HG03103 (cell line): ENCODE measurements around the gene CADPS.

Experiments used
- ATAC-seq: cut with Tn5 transposase; IDR thresholded peaks from one replicate; pipeline ENCODE4 v1.9.1; 2021; ENCODE audit warnings: low read depth; ENCODE audit not compliant: unreplicated experiment

Gene CADPS

DNA sequence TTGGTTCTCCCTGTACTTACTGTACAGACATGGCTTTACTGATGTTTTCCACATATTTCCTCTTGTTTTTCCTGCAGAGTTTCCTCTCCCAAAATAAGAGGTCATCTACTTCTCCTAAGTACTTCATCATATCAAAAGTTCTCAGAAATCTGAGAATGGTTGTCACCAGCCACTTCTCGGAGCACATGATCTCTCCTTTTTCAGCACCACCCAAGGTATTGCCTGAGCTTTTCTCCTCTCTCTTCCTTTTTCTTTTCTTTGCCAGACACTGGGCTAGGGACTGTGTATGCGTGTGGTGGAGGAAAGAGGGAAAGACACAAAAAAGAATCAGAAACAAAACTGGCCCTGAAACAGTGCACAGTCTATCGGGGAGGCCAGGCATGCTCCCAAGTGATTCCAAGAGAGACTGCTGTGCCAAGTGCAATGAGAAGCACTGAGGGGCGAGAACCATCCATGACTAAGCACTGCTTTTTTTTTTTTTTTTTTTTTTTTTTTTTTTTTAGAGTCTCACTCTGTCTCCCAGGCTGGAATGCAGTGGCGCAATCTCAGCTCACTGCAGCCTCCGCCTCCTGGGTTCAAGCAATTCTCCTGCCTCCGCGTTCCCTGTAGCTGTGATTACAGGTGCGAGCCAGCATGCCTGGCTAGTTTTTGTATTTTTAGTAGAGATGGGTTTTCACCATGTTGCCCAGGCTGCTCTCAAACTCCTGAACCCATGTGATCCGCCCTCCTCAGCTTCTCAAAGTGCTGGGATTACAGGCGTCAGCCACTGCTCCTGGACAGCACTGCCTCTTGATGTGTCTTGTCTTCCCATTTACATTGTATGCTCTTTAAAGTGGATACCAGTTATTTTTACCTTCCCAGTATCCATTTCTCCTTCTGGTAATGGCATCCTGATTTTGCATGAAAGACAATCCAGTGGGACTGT is 307.9 kb downstream of the CADPS start:
- no peak for ATAC-seq

- no peak for ATAC-seq
These were observed 309.1 kb downstream of the CADPS start for GRCh38 chr3:62566022-62566557.

DNA sequence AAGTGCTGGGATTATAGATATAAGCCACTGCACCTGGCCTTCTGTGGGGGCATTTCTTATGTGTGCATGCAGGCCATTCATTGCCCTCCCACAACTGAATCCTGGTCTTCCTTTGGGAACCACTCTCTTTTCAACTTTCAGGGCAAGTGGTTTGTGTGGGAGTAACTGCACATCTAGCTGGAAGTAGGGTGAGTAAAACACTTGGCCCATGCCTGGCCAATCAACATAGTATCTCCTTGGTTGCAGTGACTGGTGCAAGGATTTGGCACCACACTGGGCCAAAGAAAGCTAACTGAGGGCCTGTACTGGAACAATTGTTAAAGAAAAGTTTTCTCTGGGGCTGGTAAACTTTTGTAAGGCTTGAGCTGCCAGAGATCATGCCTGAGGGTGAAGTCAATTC is 312.6 kb downstream of the CADPS start:
- ATAC-seq, result no peak

DNA sequence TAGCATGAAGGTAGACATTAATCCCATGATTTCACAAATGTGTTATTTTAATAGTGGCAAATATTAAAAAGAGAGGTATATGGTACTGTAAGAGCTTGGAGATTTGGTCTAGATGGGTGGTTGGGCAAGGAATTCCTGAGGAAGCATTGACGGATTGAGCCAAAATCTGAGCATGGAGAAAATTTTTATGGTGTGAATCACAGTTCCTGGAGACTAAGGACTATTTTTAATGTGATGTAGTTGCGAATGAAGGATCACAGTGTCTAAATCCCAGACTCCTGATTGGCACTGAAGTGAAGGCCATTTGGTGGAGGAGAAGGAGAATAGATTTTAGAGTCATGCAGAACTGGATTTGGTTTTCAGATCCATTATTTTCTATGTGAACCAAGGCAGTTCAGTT is 313.2 kb downstream of the CADPS start:
- no peak for ATAC-seq

DNA sequence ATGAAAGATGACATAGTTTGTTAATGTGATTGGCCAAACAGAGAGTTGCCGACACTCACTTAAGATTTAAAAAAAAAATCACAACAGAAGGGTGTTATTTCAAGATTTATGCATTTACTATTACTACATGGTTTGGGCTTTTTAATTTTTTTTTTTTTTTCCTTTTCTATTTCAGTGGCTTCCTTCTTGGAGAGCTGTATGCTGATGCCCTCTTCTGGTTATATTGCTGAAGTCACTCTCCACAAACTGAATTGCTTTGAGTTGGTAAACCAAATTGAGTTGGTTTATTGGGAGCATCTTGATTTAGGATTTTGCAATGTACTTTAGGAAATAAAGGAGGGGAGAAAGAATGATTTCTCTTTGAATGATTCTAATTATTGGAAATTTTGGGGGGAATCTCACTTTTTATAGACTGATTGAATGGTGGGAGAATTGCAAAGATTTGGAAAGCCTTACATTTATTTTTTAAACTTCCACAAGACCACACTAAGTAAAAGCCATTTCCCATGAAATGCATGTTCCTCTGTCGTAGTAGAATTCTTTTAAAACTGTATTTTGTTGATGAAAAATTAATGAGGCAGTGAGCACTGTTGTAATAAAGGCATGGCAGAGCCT is 315.3 kb downstream of the CADPS start:
- no peak for ATAC-seq

DNA sequence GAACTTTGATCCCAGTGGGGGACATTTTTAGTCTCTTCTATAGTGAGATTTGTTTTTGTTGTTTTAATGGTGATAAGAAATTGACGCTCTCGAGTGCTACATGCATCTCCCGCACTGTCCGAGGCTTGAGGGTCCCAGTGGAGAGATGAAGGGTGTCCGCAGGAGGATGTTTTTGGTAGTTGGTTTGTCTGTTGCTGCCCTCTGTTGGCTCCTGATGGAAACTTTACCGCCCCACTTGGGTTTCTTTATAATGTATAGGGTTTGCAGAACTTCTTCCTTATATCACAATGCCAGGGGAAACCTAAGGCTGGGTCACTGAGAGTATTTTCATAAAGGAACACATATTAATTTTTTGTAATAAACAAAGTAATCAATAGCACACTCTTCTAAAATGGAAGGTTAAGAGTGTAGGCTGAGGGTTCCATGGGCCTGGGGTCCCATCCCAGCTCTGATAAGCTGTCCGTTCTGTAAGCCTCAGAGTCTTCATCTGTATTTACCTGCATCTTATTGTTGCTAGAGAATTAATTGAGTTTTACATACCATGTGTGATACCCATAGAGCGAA is 316.6 kb downstream of the CADPS start:
- no peak for ATAC-seq

DNA sequence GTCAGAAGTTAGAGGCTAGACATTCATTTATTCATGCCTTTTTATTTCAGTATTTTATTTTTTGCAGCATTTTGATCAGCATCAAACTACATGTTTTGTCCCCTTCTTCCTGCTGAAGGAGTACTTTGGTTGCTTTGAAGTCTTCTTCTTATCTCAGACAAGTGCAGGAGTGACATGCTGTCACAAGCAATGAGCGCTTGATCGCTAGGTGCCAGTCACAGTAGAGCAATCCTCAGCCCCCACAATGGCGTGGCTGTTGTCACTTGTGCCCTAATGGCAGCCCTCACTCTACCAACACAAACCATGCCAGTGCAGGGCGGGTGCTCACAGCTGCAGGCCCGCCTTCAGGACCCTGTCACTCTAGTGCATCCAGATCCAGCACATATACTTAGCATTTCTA is 317.2 kb downstream of the CADPS start:
- ATAC-seq, result no peak

GRCh38 chr3:62557450-62557849 is 317.8 kb downstream of the CADPS start:
- ATAC-seq, result no peak

DNA sequence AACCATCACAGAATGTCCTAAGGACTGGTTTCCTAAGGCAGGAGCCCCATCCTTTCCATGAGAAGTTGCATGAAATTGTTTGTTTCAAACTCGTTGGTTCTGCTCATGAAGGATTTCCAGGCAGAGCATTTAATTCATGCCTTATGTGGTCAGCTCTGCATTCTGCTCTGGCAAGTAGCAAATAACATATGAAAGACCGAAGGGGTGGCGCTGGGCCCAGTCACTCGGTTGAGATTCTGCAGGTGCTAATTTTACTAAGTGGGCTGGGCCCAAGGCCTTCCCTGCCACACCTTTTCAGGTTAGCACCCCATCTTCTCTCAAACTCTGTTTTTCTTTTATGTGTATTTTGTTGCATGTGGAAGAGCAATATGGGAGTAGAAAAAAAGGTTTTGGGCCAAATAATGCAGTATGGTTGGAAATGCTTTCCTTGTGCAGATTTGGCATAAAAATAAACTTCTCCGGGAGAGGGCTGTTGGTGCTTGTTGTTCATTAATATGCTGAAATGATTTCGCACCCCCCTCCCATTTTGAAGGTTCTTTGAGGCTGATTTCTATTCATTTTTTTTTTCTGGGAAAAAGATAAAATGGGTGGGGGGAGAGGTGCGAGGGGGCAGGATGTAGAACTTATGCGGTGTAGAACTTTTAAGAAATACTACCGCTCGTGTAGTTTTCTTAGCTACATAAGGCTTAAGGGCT is 318.9 kb downstream of the CADPS start:
- ATAC-seq, result no peak

GRCh38 chr3:62554264-62554799 is 320.9 kb downstream of the CADPS start:
- no peak for ATAC-seq

GRCh38 chr3:62553811-62554210 is 321.4 kb downstream of the CADPS start:
- no peak for ATAC-seq

DNA sequence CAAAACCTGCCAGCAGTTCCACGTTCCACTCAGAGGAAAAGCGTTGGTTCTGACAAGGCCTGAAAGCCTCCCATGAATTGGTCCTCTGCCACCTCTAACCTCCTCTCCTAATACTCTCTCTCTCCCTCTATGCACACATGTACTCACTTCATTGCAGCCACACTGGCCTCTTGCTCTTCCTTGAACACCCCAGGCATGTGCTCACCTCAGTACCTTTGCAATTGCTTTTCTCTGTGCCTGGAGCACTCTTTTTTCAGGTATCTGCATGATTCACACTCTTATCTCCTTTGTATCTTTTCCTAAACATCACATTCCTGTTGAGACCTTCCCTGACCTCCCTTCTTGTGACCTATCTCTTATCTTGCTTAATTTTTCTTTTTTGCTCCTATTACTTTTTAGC is 323.7 kb downstream of the CADPS start:
- no peak for ATAC-seq

GRCh38 chr3:62550439-62550838 is 324.8 kb downstream of the CADPS start:
- ATAC-seq, result no peak

DNA sequence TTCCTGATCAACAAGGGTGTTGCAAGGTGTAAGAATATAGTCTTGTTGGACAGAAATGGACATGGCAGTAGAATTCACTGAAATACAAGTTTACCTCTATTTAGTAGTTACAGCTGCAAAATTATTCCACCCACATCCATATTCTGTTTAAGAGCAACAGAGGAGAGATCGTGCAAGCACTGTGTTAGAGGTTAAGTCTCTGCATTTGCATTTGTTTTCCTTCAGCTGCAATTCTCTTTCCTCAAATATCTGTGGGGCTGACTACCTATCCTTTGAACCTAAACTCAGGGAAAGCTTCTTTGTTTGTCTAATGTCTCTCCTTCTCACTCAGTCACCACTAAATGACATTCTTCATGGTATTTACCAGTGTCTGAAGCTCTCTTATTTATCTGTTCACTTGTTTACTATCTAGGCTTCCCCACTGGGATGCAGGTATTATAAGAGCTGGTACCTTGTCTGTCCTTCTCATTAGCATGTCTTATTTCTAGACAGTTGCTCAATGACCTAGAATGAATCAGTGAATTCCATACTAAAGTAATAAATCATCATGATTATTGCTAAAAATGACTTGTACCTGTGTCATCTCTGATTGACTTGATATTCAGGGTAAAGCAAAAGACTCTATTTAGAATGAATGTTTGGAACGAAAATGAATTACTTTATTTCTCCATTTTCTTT is 326.5 kb downstream of the CADPS start:
- no peak for ATAC-seq

GRCh38 chr3:62546266-62546665 is 328.9 kb downstream of the CADPS start:
- no peak for ATAC-seq

DNA sequence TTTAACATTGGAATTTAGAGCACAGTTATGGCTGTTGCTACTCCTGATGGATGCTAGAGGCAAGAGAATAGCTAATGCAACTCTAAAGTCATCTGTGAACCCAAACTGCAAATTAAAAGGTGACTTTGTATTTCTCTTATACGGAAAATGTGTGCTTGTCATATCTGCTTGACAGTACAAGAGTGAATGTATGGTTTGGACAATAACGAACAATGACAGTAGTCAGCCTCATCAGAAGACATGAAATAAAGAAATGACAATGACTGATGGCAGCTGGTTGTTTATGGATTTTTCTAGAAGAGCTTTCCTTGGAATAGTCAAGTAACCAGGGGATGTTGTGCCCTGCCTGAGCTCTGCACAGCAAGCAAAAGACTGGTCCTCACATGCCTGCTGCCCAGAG is 333.0 kb downstream of the CADPS start:
- ATAC-seq, result no peak

GRCh38 chr3:62539762-62540161 is 335.5 kb downstream of the CADPS start:
- ATAC-seq, result no peak

DNA sequence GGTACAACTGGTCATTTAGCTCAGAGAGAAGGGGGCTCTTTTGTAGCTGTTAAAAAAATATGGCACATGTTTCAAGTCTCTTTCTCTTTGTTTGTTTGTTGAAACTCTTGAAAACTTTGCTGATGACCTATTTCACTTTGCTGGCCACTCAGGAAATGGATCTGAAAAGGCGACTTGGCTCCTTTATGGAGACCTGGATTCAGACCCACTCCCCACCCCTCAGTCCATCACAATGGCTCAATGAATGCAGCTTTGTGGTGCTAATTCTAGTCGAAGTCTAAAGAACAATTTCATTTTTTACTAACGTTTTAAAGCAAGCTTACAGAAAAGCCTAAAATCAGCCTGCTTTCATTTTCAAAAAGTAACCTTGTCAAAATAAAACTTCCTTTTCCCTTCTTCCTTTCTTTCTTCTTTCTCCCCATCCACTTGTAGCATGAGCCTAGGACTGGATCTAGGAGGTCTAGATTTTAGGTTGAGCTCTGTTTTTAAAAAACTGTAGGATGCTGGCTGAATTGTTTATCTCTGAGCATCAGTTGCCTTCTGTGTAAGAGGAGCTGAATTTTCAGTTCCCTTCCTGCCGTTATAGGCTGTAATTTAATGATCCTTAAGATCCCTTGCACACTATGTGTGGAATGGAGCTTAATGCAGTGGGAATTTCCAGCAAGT is 336.4 kb downstream of the CADPS start:
- no peak for ATAC-seq

GRCh38 chr3:62534326-62534725 is 340.9 kb downstream of the CADPS start:
- no peak for ATAC-seq

DNA sequence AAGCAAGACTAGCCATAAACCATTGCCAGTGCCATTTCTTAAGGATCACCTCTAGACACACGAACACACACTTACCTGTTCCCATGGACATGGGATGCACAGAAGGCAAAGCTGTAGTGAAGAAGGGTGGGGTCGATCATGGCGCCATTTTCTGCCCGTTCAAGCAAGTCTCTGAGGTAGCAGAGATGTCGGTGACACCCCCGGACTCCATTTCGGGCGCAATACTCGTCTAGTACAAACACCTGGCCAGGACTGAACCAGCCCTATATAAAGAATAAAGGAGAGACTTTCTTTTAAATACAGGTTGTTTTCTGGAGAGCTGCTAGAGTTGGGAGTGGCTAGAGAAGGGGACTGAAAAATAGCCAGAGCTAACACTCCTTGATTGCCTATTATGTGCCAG is 342.4 kb downstream of the CADPS start:
- ATAC-seq, result no peak
